IPS DF 4.7 (cell line): Measurements from ENCODE around the gene BCOR.

Source experiments
- DNase-seq: peaks from one replicate; pipeline ENCODE4 v3.0.0-alpha.2; 2013; ENCODE audit warnings: low spot score; ENCODE audit errors: extremely low read depth

Gene BCOR

DNA sequence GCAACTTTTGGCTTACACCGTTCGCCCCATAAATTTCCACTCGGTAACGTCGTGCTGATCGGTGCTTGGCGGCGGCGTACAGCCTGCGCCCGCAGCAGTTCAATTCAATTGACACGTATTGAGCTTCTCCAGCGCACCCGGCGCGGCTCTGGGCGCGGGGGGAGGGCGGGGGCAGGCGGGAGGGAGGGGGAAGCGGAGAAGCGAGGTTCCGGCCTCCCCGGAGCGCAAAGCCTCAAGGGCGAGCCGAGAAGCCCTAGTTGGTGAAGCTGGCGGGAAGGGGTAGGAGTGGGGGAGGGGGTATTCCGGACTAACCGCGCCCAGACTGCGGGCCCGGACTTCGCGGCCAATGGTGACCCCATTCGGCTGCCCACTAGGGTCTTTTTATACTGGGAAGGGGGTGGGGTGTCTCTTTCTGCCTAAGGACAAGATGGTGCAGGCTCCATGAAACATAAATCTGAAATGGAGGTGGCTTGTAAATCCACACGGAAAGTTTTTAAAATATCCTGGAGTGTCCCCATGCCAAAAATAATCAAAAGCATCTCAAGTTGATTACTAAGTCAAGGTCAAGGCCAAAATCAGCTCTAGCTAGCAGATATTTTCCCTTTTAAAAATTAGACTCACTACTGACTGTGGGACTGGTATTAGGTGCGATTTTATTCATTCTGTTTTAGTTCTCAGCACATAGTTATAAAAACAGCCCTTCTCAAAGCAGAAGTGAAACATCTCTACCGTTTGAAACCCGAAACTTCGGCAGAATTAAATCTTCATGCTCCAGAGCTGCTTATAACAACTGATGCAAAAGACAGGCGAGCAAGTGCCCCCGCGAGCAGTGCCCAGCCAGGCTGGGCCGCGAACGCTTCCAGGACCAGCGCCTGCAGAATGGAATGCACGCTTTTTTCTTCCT is 1.5 kb upstream of the BCOR start:
- no peak for DNase-seq

DNA sequence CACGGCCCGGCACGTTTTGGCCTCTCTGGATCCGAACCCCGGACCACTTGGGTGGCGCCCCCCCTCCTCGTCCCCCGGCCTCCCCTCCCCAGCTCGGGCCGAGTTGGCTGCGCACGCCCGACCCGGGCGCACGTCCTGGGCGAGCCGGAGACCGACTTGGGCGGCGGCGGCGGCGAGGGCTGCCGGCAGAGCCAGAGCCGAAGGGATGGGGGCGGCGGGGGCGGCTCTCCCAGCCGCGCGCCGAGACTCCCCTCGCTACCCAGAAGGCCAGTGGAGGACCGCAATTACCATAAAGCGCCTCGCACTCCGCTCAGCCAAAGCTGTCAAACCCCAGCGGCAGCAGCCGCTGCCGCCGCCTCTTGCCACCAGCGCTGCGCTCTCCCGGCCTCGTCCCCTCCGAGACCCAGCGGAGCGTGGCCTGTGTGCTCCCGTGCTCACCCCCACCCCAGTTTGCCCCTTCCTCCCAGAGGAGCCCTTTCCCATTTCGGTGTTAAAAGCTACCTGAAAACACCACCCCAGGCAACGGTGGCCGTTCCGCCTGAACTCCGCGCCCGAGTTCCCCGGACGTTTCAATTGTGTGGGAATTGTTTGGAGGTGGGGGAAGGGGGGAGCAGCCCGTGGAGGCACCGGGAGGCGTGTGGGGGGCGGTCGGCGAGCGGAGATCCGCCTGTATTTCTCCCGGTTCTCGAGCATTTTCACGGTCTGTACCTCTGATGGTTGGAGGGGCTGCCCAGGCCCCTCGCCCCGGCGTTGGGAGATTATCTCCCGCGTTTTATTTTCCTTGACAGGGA is 701 bp upstream of the BCOR start:
- no peak for DNase-seq

- DNase-seq, result no peak
Observed at GRCh38 chrX:40097141-40097503, 636 bp downstream of the BCOR start.

DNA sequence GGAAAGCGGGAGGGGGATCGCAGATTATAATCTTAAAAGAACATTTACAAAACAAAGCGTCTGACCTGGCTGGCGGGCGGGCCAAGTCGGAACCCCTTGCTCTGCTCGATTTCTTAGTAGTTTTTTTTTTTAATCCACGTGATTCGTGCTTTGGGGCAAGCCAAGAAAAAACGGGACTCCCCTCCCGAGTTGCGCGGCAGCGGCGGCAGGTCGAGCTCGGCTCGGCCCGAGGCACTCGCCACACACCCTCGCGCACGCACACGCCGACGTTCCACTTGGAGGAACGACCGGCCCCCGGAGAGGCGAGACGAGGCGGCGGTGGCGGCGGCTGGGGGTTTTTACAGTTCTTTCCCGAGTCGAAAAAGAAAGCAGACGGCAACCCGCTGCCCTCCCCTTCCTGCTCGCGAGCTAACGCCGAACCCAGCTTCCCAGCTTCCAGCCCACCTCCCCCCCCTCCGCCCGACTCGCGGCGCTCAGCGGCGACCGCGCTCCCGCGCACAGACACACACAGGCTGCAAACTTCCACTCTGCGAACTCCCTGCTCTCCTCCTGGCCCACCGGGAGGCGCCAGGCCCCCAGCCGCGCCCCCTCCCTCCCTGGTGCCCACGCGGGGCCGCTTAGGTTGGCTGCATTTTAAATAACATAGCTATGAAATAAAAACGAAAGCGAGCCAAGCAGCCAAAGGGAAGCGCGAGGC is 1.2 kb downstream of the BCOR start:
- DNase-seq, result no peak

DNA sequence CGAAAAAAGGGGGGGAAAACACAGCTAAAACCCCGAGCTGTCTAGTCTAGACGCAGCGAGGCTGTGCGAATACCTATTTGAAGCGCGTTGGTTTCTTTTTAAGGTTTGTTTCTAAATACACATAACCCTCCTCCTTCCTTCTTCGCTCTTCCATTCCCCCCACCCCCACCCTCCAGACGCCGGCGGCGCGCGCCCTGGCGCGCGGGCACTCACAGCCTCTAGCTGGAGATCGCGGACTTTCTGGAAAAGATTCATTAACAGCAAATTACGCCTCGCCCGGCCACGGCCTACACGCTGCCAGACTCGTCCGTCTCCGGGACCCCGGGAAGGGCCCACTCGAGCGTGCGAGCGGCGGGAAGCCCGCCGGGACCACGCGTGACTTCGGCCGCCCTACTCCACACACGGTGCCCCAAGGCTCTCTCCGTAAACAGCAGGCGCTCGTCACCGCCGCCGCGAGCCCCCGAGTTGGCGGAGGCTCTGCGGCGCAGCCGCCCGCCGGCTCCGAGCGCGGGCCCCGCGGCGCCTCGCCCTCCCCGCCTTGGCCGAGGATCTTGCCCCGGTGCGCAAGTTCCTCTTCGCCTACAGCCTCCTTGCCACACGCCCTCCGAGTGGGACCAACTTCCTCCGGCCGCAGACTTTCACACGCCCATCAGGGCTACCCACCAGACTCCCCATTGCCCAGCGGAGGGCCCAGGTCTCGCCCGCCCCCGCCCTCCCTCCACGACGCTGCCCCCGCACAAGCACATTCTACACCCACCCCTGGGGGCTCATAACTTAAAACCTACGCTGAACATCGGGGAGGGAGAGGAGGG is 2.0 kb downstream of the BCOR start:
- no peak for DNase-seq

GRCh38 chrX:40094900-40095582 is 2.7 kb downstream of the BCOR start:
- no peak for DNase-seq

DNA sequence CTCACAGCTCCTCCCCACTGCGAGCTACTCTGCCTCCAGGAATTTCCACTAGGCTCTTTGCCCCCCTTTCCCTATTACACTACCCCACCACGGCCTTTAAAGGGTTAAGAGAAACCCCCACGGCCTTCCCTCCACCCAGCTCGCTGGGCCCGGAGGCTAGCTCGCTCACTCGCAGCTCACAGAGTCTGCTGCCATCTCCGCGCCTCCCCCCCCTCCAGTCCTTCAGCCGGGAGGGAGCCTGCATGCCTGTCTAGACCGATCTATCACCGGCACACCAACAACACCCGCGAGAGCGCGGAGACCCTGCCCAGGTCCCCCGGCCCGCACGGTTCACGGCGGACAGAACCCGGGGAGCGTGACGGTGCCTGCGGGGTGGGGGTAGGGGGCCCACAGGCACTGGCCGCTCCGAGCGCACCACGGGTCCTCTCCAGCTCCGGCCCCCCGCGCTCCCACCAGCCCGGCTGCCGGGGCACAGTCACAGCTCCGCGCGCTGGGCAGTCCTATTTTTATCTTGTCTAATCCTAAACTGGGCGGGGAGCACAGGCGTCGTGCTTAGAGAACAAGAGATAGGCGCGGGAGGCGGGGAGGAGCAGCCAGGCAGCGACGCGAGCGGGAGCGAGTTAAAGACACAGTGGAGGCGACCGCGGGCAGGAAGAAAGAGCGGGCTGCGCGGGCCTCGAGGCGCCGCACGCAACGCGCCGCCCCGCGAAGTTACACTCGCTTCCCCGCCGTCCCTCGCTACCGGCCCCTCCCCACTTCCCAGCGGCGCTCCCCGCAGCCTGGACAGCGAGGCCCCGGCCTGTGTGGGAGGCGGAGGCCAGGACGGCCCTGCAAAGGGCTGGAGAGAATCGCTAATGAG is 3.5 kb downstream of the BCOR start:
- no peak for DNase-seq

DNA sequence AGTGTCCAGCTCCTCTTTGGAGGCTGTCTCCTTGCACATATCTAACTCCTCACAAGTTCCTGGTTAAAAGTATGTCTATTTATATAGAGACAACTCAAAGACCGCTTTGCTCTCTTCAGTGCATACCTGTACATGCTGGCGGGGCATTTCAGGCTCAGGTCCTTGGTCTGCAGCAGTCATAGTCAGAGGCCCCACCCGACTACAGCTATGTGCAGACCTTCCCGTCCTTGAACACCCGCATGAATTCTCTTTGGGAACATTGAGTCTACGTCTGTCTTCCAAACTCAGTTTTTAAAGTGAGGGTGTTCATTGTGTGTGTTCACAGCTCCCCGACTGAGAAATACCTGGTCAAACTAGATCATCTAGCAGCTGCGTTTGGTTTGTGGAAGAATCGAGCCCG is 4.2 kb downstream of the BCOR start:
- no peak for DNase-seq

DNA sequence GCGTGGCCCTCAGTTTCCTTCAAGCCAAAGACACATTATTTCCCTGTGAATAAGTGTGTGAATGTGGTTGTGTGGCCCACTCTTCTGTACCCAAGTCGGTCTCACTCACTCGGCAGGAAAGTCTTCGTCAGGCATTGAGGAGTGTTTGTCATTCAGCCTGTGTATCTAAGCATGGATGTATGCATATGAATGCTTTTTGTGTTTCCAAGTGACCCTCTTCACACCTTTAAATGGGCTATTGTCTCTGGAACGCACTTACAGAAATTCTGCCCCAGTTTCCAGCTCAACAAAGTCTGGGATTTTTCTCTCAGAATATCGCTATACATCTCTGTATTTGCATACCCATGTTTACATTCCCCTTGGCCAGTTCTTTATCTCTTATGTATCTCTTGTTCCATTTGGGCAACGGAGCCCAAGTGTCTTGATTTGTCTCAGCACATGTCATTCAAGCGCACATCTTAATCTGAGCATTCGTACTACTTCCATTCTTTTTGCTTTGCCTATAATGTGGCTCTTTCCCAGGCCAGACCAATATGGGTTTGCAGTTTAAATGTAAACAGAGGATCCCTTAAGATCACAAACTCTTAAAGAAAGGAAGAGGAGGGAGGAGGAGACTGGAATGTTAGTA is 4.8 kb downstream of the BCOR start:
- peak; percentile 66 for DNase-seq

DNA sequence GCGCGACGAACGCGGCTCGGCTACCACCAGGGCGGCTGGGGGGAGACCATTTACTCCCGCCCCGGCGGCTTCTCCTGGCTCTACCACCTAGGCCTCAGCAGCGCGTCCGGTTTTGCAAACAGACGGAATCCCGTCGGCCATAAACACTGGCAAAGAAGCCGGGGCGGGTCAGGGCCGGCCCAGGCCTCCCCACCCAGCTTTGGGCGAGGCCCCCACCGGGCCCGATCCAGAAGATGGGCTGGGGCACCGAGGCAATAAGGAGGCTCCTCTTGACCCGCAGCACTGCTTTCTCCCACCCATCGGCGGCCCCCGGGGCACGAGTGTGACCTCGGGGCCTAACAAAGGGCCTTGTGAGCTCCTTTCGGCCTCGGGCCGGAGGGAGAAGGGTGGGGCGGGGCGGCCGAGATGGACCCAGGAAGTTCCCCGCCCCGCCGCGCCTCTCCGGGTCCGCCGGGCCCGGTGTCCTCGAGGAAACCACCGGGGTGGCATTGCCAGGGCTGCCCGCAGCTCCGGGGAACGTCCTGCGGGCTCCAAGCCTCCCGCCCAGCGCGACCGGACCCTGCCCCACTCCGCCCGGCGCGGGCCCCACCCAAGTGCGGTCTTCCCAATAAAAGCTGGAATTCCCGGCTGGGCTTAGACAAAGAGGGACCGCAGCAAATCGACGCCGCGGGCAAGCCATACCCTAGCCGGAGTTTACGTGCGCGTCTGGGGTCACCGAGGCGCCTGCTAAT is 5.9 kb downstream of the BCOR start:
- no peak for DNase-seq

DNA sequence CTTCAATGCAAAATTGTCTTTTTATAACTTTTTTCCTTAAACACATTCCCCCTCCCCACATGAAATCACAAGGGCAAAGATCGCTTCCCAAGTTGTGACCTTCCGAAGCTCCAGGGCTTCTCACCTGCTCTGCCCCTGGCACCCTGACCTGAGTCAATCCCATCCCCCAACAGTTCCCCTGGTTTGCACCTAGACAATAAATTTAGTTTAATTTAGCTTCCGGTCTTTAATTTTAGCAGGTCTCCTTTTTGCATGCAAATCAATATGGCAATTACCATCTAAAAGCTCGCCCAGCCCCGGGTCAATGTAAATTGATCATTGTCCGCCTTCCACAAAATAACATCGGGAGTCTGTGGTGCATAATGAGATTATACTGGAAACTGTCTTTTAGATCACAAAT is 6.8 kb downstream of the BCOR start:
- DNase-seq, result no peak

DNA sequence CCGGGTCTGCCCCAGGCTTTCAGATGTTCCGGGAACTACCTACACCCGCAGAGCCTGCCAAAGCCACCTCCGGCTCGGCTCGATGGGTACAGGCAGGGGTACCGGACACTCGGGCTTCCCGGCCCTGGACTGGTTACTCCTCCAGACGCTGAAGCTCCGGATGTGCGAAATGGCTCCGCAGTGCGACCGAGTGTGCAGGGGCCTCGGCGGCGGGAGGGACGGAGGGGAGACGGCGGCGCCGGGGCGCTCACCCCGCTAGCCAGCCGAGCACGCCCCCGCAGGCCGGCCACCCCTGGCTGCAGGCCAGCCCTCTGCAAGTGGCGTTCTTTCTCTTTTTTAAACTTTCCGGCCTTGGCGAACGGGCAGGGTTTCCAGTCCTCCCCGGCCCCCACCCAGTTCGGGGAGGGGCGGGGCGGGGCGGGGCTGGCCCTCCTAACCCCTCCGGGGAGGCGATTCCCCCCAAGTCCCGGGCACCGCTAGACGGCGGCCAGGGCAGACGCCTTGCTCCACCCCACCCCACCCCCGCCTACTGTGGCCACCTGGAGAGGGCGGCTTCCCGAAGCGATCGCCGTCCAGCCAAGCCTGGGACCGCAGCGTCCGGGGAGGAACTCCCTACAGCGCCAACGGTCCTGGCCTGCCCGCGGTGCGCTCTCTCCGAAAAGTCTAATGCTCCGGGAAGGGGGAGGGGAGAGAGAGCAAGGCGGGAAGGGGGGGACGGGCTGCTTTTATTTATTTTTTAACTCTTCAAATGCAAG is 7.5 kb downstream of the BCOR start:
- DNase-seq, result no peak

DNA sequence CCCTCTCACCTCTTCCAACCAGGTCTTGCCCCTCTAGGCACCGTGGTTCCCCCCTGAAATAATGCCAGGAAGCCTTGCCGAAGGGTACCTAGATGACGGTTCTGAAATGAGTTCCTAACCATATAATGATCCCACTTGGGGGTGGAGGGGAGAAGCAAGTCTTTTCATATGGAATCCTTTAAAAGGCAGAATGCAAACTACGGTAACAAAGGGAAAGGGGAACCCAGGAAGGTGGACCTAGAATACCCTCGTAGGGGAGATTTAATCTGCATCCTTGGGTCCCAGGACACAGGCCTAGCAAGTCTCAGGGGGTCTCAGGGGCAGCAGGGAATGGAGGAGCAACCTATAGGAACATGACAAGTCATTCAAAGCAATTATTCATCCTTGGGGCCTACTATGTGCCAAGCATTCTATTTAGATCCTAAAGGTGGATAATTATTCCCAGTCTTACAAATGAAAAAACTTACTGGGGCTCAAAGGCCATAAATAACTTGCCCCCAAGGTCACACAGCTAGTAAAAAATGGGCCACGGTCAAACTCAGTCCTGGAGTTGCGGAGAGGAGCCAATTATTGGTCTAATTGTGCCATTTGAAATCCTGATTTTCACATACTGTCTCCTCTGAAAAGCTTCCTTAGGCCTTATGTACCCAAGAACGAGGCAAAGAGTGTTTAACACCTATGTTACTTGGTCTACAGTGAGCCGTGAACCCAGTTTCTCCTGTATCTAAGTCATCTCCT is 8.8 kb downstream of the BCOR start:
- DNase-seq, result no peak

DNA sequence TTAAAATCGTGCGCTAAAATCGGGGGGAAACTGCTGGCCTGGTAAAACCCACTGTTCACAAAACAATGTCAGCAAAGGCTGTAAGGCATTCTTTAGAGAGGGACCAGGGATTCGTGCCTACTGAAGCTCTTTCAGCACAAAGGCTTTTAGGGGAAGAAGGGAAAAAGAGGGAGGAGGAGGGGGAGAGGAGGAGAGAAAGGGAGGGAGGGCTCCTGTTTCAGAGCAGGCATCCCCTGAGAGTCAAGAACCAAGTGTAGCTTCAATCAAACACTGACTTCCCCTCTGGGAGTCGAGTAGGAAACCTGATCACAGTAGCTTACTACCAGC is 9.5 kb downstream of the BCOR start:
- DNase-seq, result no peak

GRCh38 chrX:40087425-40088298 is 10.1 kb downstream of the BCOR start:
- no peak for DNase-seq

DNA sequence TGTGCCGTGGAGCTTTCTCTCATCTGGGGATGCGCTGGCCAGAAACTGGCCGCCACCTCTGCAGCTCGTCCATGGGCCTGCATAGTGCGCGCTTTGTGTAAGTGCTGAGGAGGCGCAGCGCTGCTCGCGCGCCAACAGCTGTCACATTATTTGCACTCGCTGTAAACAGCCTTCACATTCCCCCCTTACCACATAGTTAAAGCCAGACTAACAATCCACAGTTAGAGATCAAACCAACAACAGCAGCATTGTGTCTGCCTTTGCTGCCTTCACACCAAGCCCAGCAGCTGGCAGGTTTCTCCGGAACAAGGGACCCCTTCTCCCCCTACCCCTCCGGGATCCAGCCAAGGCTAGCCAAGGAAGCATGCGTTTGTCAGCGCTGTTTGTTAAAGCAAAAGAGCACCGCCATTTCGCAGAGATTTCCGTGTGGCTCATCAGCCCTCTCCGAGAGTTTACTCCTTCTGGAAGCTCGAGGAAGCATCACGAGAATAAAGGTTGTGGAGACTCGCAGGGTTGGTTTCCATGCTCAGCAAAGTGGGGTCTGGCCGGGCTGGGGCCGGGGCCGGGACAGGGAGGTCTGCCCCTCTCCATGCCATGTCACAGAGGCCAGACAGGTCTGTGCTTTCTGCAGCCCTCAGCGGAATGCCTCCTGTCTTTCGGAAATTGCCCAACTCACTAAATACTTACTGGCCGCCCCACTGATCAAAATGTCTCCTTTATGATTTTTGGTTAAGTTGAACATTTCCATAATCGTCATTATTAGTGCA is 11.0 kb downstream of the BCOR start:
- DNase-seq, result no peak
